Caco-2 (cell line): ENCODE data around the gene AVEN. TPM values are rescaled to one million over a fixed set of nuclear protein-coding genes. Genes with fewer than 3 reads are reported as not detected.

Experiments
- BruUV-seq: library from RNA; stranded (reverse); fragments of 400-500 nt; replicated peaks from 2 replicates; lab custom pipeline; 2021; lab: Mats Ljungman, UMichigan
- CTCF ChIA-PET: fragments of 300-600 bp; sonication (Branson Sonifier 250); formaldehyde crosslinking; loops from one replicate; lab custom pipeline; 2022; ENCODE audit warnings: antibody characterized with exemption; lab: Charles Lee
- POLR2A ChIA-PET: fragments of 300-600 bp; sonication (Branson Sonifier 250); formaldehyde crosslinking; loops from one replicate; lab custom pipeline; 2022; ENCODE audit warnings: antibody characterized with exemption; lab: Charles Lee
- DNase-seq, 2 experiments: peaks; one replicate each; pipeline versions ENCODE4 v3.0.0 to v3.0.0-alpha.2; 2020 to 2022
- H3K27me3 ChIP-seq: replicated peaks from 2 replicates; pipeline ENCODE4 v1.6.0; 2011; ENCODE audit warnings: low read length; ENCODE audit not compliant: control insufficient read depth, insufficient read depth
- H3K36me3 ChIP-seq: 2 replicates; pipeline ENCODE4 v1.5.1; 2011; ENCODE audit warnings: low read length; ENCODE audit not compliant: control insufficient read depth, insufficient read depth
- H3K4me1 ChIP-seq: fragments of 250-450 bp; sonication (Bioruptor Pico); 2 replicates; pipeline ENCODE4 v1.5.1; 2020; ENCODE audit warnings: mild to moderate bottlenecking
- H3K4me3 ChIP-seq: 2 replicates; pipeline ENCODE4 v1.5.1; 2011; ENCODE audit warnings: low read depth, mild to moderate bottlenecking, control low read depth, low read length
- H3K9me3 ChIP-seq: fragments of 250-450 bp; sonication (Bioruptor Pico); 2 replicates; pipeline ENCODE4 v1.5.1; 2020; ENCODE audit warnings: mild to moderate bottlenecking, moderate library complexity
- H3K27ac Mint-ChIP-seq: one replicate; pipeline ENCODE4 v1.8.0; 2022; ENCODE audit warnings: mixed read lengths; ENCODE audit not compliant: unreplicated experiment
- H3K27me3 Mint-ChIP-seq: one replicate; pipeline ENCODE4 v1.8.0; 2022; ENCODE audit warnings: mixed read lengths; ENCODE audit not compliant: insufficient read depth, unreplicated experiment
- H3K36me3 Mint-ChIP-seq: one replicate; pipeline ENCODE4 v1.8.0; 2022; ENCODE audit warnings: mild to moderate bottlenecking, mixed read lengths; ENCODE audit not compliant: insufficient read depth, unreplicated experiment
- H3K4me1 Mint-ChIP-seq: one replicate; pipeline ENCODE4 v1.8.0; 2022; ENCODE audit warnings: low read depth, mixed read lengths; ENCODE audit not compliant: unreplicated experiment
- H3K4me3 Mint-ChIP-seq: one replicate; pipeline ENCODE4 v1.8.0; 2022; ENCODE audit warnings: mild to moderate bottlenecking, moderate library complexity, mixed read lengths; ENCODE audit not compliant: unreplicated experiment
- H3K9me3 Mint-ChIP-seq: one replicate; pipeline ENCODE4 v1.8.0; 2022; ENCODE audit warnings: mixed read lengths; ENCODE audit not compliant: unreplicated experiment
- CTCF ChIP-seq, 2 experiments: fragments of 200-600 bp in 1 of 2; IDR thresholded peaks; 1 replicate in 1 of 2; 2 replicates in 1 of 2; pipeline versions ENCODE4 v1.5.1 to v1.8.0; 2011 to 2022; ENCODE audit warnings: antibody characterized with exemption in 1 of 2, control low read depth in 1 of 2, inconsistent platforms in 1 of 2, low read depth in 1 of 2, low read length in 1 of 2, mild to moderate bottlenecking in 1 of 2, moderate library complexity in 1 of 2; ENCODE audit not compliant: insufficient read depth in 1 of 2, severe bottlenecking in 1 of 2, unreplicated experiment in 1 of 2
- intact Hi-C: fragments of 100-400 bp; cut with micrococcal nuclease; formaldehyde crosslinking; loops from one replicate; pipeline ENCODE4 v1.10.0; 2022; ENCODE audit not compliant: unreplicated experiment
- total RNA-seq: library from RNA; stranded (reverse); gene quantifications from 2 replicates; pipeline ENCODE4 v1.2.3, GENCODE V29; 2022

The AVEN gene
- total RNA-seq, 1 experiment from 2014 or later, result 8.7 TPM

GRCh38 chr15:33831646-33832045, 207.4 kb downstream of the AVEN start:
- ChIA-PET POLR2A (interaction anchor here (0.6 kb wide), 1 partner anchor 108 kb away, joined by 3 read pairs; no protein-coding TSS in a partner anchor), CTCF (no interaction called here)
- H3K9me3 Mint-ChIP-seq, result no peaks in the 10 kb centered on the region

GRCh38 chr15:33830351-33830750, 208.7 kb downstream of the AVEN start:
- ChIA-PET POLR2A (no interaction called here), CTCF (no interaction called here)
- Histone ChIP-seq H3K4me1 (no peaks in the 10 kb centered on the region), H3K9me3 (no peaks in the 10 kb centered on the region), H3K27me3 (no peaks in the 10 kb centered on the region), H3K4me3 (no peak overlapping the region), H3K36me3 (no peaks in the 10 kb centered on the region)
- Mint-ChIP-seq H3K27ac (no peak overlapping the region), H3K9me3 (no peaks in the 10 kb centered on the region), H3K4me3 (no peak overlapping the region), H3K4me1 (no peaks in the 10 kb centered on the region), H3K27me3 (no peaks in the 10 kb centered on the region), H3K36me3 (no peaks in the 10 kb centered on the region)
- no peak for DNase-seq
- intact Hi-C loops, result no loop called here
- no TSS peak for BruUV-seq
- TF ChIP-seq CTCF (IDR thresholded peaks at IDR 0.05; ENCODE audit: insufficient read depth in 1 of 2, low read depth in 1 of 2, low read length in 1 of 2, severe bottlenecking in 1 of 2, unreplicated experiment in 1 of 2), result no peak

More at GRCh38 chr15:33831646-33832045, 207.4 kb downstream of the AVEN start:
- no peak overlapping the region for H3K4me3 ChIP-seq
- H3K27me3 ChIP-seq, result no peaks in the 10 kb centered on the region
- H3K36me3 ChIP-seq, result no peaks in the 10 kb centered on the region
- no peaks in the 10 kb centered on the region for H3K27me3 Mint-ChIP-seq
- no peaks in the 10 kb centered on the region for H3K4me1 Mint-ChIP-seq
- no peak for DNase-seq
- H3K36me3 Mint-ChIP-seq, result no peaks in the 10 kb centered on the region
- TF ChIP-seq CTCF (IDR thresholded peaks at IDR 0.05; ENCODE audit: insufficient read depth in 1 of 2, low read depth in 1 of 2, low read length in 1 of 2, severe bottlenecking in 1 of 2, unreplicated experiment in 1 of 2), result no peak
- H3K9me3 ChIP-seq, result no peaks in the 10 kb centered on the region
- intact Hi-C loops, result no loop called here
- BruUV-seq, result no TSS peak
- no peak overlapping the region for H3K4me3 Mint-ChIP-seq
- no peaks in the 10 kb centered on the region for H3K4me1 ChIP-seq
- no peak overlapping the region for H3K27ac Mint-ChIP-seq

GRCh38 chr15:33826201-33826600, 212.8 kb downstream of the AVEN start:
- BruUV-seq, result no TSS peak
- intact Hi-C loops, result no loop called here
- H3K36me3 Mint-ChIP-seq, result no peaks in the 10 kb centered on the region

More at GRCh38 chr15:33826201-33826600, 212.8 kb downstream of the AVEN start:
- POLR2A ChIA-PET, result no interaction called here
- H3K4me3 ChIP-seq, result no peak overlapping the region
- DNase-seq, result no peak
- H3K9me3 Mint-ChIP-seq, result no peaks in the 10 kb centered on the region
- TF ChIP-seq CTCF (IDR thresholded peaks at IDR 0.05; ENCODE audit: insufficient read depth in 1 of 2, low read depth in 1 of 2, low read length in 1 of 2, severe bottlenecking in 1 of 2, unreplicated experiment in 1 of 2), result no peak
- H3K9me3 ChIP-seq, result no peaks in the 10 kb centered on the region
- H3K4me1 ChIP-seq, result no peaks in the 10 kb centered on the region
- H3K27me3 ChIP-seq, result no peaks in the 10 kb centered on the region
- no peak overlapping the region for H3K27ac Mint-ChIP-seq
- H3K4me3 Mint-ChIP-seq, result no peak overlapping the region
- CTCF ChIA-PET, result no interaction called here
- no peaks in the 10 kb centered on the region for H3K36me3 ChIP-seq
- H3K27me3 Mint-ChIP-seq, result peaks cover 3% of the 10 kb centered on the region
- H3K4me1 Mint-ChIP-seq, result no peaks in the 10 kb centered on the region
